ENCODE data around the gene SERPINB5.

The SERPINB5 gene

GRCh38 chr18:63470751-63471150 is 6.0 kb upstream of the SERPINB5 start:
- no peak for DNase-seq (ENCODE audit: low spot score)

- no peak for DNase-seq (ENCODE audit: low spot score)
Measured at GRCh38 chr18:63472380-63472779, 4.4 kb upstream of the SERPINB5 start.

- DNase-seq (ENCODE audit: low spot score): no peak
Measured at GRCh38 chr18:63477200-63477599, 442 bp downstream of the SERPINB5 start.

GRCh38 chr18:63477968-63478367 is 1.2 kb downstream of the SERPINB5 start:
- no peak for DNase-seq (ENCODE audit: low spot score)

- DNase-seq (ENCODE audit: low spot score): no peak
Measured at GRCh38 chr18:63479826-63480225, 3.1 kb downstream of the SERPINB5 start.

GRCh38 chr18:63480476-63480875 is 3.7 kb downstream of the SERPINB5 start:
- no peak for DNase-seq (ENCODE audit: low spot score)

GRCh38 chr18:63480915-63481314 is 4.2 kb downstream of the SERPINB5 start:
- DNase-seq (ENCODE audit: low spot score): no peak

GRCh38 chr18:63487676-63488075 is 10.9 kb downstream of the SERPINB5 start:
- no peak for DNase-seq (ENCODE audit: low spot score)

- no peak for DNase-seq (ENCODE audit: low spot score)
Measured at GRCh38 chr18:63488160-63488559, 11.4 kb downstream of the SERPINB5 start.

GRCh38 chr18:63492851-63493250 is 16.1 kb downstream of the SERPINB5 start:
- no peak for DNase-seq (ENCODE audit: low spot score)

- no peak for DNase-seq (ENCODE audit: low spot score)
Measured at GRCh38 chr18:63495675-63496074, 18.9 kb downstream of the SERPINB5 start.

- DNase-seq (ENCODE audit: low spot score): peak; percentile 16
Measured at GRCh38 chr18:63505566-63506335, 29.0 kb downstream of the SERPINB5 start.

- DNase-seq (ENCODE audit: low spot score): no peak
Measured at GRCh38 chr18:63506336-63506646, 29.5 kb downstream of the SERPINB5 start.

GRCh38 chr18:63508596-63508995 is 31.8 kb downstream of the SERPINB5 start:
- no peak for DNase-seq (ENCODE audit: low spot score)

- DNase-seq (ENCODE audit: low spot score): no peak
Measured at GRCh38 chr18:63511285-63511684, 34.5 kb downstream of the SERPINB5 start.

- no peak for DNase-seq (ENCODE audit: low spot score)
Measured at GRCh38 chr18:63514326-63514725, 37.6 kb downstream of the SERPINB5 start.

- no peak for DNase-seq (ENCODE audit: low spot score)
Measured at GRCh38 chr18:63514888-63515678, 38.3 kb downstream of the SERPINB5 start.

- DNase-seq (ENCODE audit: low spot score): no peak
Measured at GRCh38 chr18:63515801-63516200, 39.0 kb downstream of the SERPINB5 start.

GRCh38 chr18:63518178-63519012 is 41.6 kb downstream of the SERPINB5 start:
- DNase-seq (ENCODE audit: low spot score): peak; percentile 65

- no peak for DNase-seq (ENCODE audit: low spot score)
Measured at GRCh38 chr18:63520053-63520685, 43.4 kb downstream of the SERPINB5 start.

GRCh38 chr18:63523660-63524059 is 46.9 kb downstream of the SERPINB5 start:
- no peak for DNase-seq (ENCODE audit: low spot score)

GRCh38 chr18:63527251-63527650 is 50.5 kb downstream of the SERPINB5 start:
- DNase-seq (ENCODE audit: low spot score): no peak

Measured in CD4-positive, alpha-beta T cell treated with Interleukin-15 for 4 hours (primary cell).